Heart left ventricle (tissue), 16 donors: ENCODE results near the gene REV3L. TPM values are rescaled to one million over a fixed set of nuclear protein-coding genes. Genes with fewer than 3 reads are reported as not detected.
A peak's percentile ranks its signal among the peaks of the same experiment; 100 is the strongest.

Source experiments
- ATAC-seq, 4 donors: fragments of 200-7000 bp; cut with Tn5 transposase; one replicate each; pipeline ENCODE4 v1.9.1; 2020 to 2022; ENCODE audit warnings: moderate library complexity in 4 of 4, mild to moderate bottlenecking in 3 of 4, moderate number of reproducible peaks in 1 of 4
- DNase-seq, 5 donors: peaks; one replicate each; pipeline ENCODE4 v3.0.0-alpha.2; 2020
- H3K27ac ChIP-seq, 12 donors: fragments of 200-600 bp; sonication (generic) in 4 of 12; one replicate each; pipeline versions ENCODE4 v1.5.0 to v1.8.0; 2016 to 2022; ENCODE audit warnings: mild to moderate bottlenecking in 2 of 12
- H3K27me3 ChIP-seq, 9 donors: fragments of 200-600 bp; sonication (generic) in 2 of 9; one replicate each; pipeline versions ENCODE4 v1.5.1 to v1.8.0; 2016 to 2022; ENCODE audit warnings: mild to moderate bottlenecking in 3 of 9
- H3K36me3 ChIP-seq, 9 donors: fragments of 200-600 bp; sonication (generic) in 2 of 9; one replicate each; pipeline versions ENCODE4 v1.5.0 to v1.8.0; 2018 to 2022; ENCODE audit warnings: mild to moderate bottlenecking in 2 of 9
- H3K4me1 ChIP-seq, 12 donors: fragments of 200-600 bp; sonication (generic) in 4 of 12; one replicate each; pipeline versions ENCODE4 v1.5.0 to v1.8.0; 2016 to 2022; ENCODE audit warnings: mild to moderate bottlenecking in 3 of 12
- H3K4me3 ChIP-seq, 12 donors: fragments of 200-600 bp; sonication (generic) in 4 of 12; one replicate each; pipeline versions ENCODE4 v1.5.0 to v1.8.0; 2017 to 2022; ENCODE audit warnings: mild to moderate bottlenecking in 9 of 12, moderate library complexity in 4 of 12
- H3K9me3 ChIP-seq, 12 donors: fragments of 200-600 bp; sonication (generic) in 4 of 12; one replicate each; pipeline versions ENCODE4 v1.5.0 to v1.8.0; 2016 to 2022; ENCODE audit warnings: mild to moderate bottlenecking in 1 of 12
- POLR2A ChIP-seq, 2 donors: fragments of 450-650 bp; IDR thresholded peaks; one replicate each; pipeline ENCODE4 v1.6.1; 2017; ENCODE audit warnings: antibody characterized with exemption in 2 of 2, mild to moderate bottlenecking in 2 of 2, moderate library complexity in 2 of 2
- WGBS, 4 donors: extraction: QIAGEN DNeasy Blood & Tissue Kit in 2 of 4; methylation state at CpG; one replicate each; pipeline versions ENCODE4 v1.1.5 to v1.1.7; 2013 to 2018; 5-methylcytosine and 5-hydroxymethylcytosine counted together
- intact Hi-C, 10 donors: fragments of 100-400 bp; cut with DNase I; formaldehyde crosslinking; loops; one replicate each; pipeline versions ENCODE4 v1.11.1 to v1.14.2; 2022
- polyA plus RNA-seq, 2 donors: library from polyadenylated mRNA; stranded (reverse); fragments of 200-250 nt; gene quantifications; one replicate each; pipeline ENCODE4 v1.2.3, GENCODE V29; 2013
- total RNA-seq, 9 donors: library from RNA; depleted of rRNA in 2 of 9; stranded (reverse); fragments of >200 nt in 2 of 9; fragmentation: NEBNext Ultra II Directional in 3 of 9; extraction: Animal tissue kit (Norgen Biotek cat#: 25700) in 3 of 9; gene quantifications; one replicate each; pipeline versions ENCODE4 v1.1.0 to v1.2.4, GENCODE V29; 2016 to 2023
- TF ChIP-seq, protein P1 (sequence below), 12 donors: fragments of 200-600 bp; sonication (generic) in 4 of 12; IDR thresholded peaks; one replicate each; pipeline versions ENCODE4 v1.5.0 to v1.8.0; 2018 to 2022; ENCODE audit warnings: antibody characterized with exemption in 12 of 12, mild to moderate bottlenecking in 5 of 12
- donor health status: ischemic (EF 13 %, LVEDD 7.1; RV severe dilation, severe dysfunction).
- donor health status: healthy with polysubstance abuse.
- donor health status: DM: no; HTN: yes; CAD: no.
- donor health status: DM: no; HTN: no; CAD: no.
- donor health status: ischemic (EF 25% LVEDD 6.9; RV normal size, moderate dysfunction).
- donor health status: ischemic (EF 25% LVEDD 5.7; RV mildly dilated, moderate dysfunction).
- donor health status: healthy.
- donor health status: DM: yes; HTN: yes; CAD: no.
- donor health status: ischemic (EF 35%, LVEDD 5.7; RV mildly dilated, moderate dysfunction).
- donor health status: nonischemic (EF 11% LVEDD 7.7; RV severe dilation, severe dysfunction).
- donor health status: DM: yes; HTN: yes; CAD: no.
- donor health status: PGD.
- donor health status: ischemic (EF 29% LVEDD 5.4; RV normal size, mild dysfunction).
- donor health status: nonischemic (EF 23%, LVEDD 6.1; RV moderate dilation, normal function).

REV3L gene
- total and polyA plus RNA-seq, 11 donors, result 6.1 to 20.0 (median 13.0) TPM

DNA sequence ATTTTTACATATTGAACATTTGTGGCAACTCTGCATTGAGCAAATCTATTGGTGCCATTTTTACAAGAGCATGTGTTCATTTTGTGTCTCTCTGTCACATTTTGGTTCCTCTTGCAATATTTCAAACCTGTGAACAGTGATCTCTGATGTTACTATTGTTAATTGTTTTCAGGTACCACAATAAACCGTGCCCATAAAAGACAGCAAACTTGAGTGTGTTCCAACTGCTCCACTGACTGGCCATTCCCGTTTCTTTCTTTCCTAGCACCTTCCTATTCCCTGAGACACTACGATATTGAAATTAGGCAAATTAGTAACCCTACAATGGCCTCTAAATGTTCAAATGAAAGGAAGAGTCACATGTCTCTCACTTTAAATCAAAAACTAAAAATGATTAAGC, 79.6 kb downstream of the REV3L start:
- ATAC-seq, result no peak
- no peak for TF ChIP-seq POLR2A (IDR thresholded peaks at IDR 0.05)
- TF ChIP-seq, protein P1, sequence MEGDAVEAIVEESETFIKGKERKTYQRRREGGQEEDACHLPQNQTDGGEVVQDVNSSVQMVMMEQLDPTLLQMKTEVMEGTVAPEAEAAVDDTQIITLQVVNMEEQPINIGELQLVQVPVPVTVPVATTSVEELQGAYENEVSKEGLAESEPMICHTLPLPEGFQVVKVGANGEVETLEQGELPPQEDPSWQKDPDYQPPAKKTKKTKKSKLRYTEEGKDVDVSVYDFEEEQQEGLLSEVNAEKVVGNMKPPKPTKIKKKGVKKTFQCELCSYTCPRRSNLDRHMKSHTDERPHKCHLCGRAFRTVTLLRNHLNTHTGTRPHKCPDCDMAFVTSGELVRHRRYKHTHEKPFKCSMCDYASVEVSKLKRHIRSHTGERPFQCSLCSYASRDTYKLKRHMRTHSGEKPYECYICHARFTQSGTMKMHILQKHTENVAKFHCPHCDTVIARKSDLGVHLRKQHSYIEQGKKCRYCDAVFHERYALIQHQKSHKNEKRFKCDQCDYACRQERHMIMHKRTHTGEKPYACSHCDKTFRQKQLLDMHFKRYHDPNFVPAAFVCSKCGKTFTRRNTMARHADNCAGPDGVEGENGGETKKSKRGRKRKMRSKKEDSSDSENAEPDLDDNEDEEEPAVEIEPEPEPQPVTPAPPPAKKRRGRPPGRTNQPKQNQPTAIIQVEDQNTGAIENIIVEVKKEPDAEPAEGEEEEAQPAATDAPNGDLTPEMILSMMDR (IDR thresholded peaks at IDR 0.05), result no peak

GRCh38 chr6:111399626-111400025, 83.4 kb downstream of the REV3L start:
- peaks cover 0 to 69% (median 46%) of the 10 kb centered on the region in 9 donors for H3K36me3 ChIP-seq

More for the DNA sequence above, 79.6 kb downstream of the REV3L start:
- peaks cover 0 to 7% (median 0%) of the 10 kb centered on the region in 12 donors for H3K9me3 ChIP-seq
- H3K4me3 ChIP-seq, result no peak overlapping the region
- WGBS, 4 donors, result 88 to 94% (median 92%) methylated on average over 3 of the region's 3 CpGs
- H3K4me1 ChIP-seq, result peaks cover 0 to 15% (median 0%) of the 10 kb centered on the region in 12 donors
- peaks cover 0 to 75% (median 50%) of the 10 kb centered on the region in 9 donors for H3K36me3 ChIP-seq
- DNase-seq, result no peak
- H3K27me3 ChIP-seq, result no peaks in the 10 kb centered on the region
- H3K27ac ChIP-seq, result no peak overlapping the region
- intact Hi-C loops, result no loop called here

DNA sequence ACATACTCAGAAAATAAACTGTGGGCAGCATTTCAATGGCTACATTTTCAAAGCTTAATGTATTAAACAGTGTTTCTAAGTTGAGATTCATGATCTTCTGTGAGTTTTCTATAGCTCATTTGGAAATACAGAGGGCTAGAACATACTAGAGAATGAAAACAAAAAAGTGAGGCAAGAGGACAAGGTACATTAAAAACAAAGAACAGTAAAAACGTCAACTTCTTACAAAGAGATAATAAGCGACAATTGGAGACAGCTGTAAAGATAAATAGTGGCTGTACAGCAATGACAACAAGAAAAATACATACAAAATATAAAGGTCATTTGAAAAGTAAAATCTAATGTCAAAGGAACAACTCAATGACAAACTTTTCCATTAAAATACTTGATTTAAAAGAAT, 94.3 kb downstream of the REV3L start:
- no peaks in the 10 kb centered on the region for H3K27me3 ChIP-seq
- no peaks in the 10 kb centered on the region for H3K4me1 ChIP-seq
- intact Hi-C loops, result loop anchor here in 1 of 10 donors (10.0 kb wide), 1 partner anchor 86 kb away; no protein-coding TSS in a partner anchor
- DNase-seq (no peak), ATAC-seq (no peak)
- TF ChIP-seq, protein P1 (IDR thresholded peaks at IDR 0.05), result no peak
- no peak for TF ChIP-seq POLR2A (IDR thresholded peaks at IDR 0.05)
- H3K27ac ChIP-seq, result no peak overlapping the region
- peaks cover 0 to 100% (median 86%) of the 10 kb centered on the region in 9 donors for H3K36me3 ChIP-seq
- H3K9me3 ChIP-seq, result peaks cover 0 to 5% (median 0%) of the 10 kb centered on the region in 12 donors
- H3K4me3 ChIP-seq, result no peak overlapping the region
- WGBS, 4 donors, result 74 to 80% (median 79%) methylated on average over 2 of the region's 2 CpGs

More at GRCh38 chr6:111399626-111400025, 83.4 kb downstream of the REV3L start:
- DNase-seq (no peak), ATAC-seq (no peak)
- Histone ChIP-seq H3K27ac (no peak overlapping the region), H3K9me3 (peaks cover 0 to 7% (median 0%) of the 10 kb centered on the region in 12 donors), H3K4me1 (no peaks in the 10 kb centered on the region), H3K27me3 (no peaks in the 10 kb centered on the region), H3K4me3 (no peak overlapping the region)
- WGBS, 4 donors, result 78 to 86% (median 82%) methylated on average over 3 of the region's 3 CpGs
- intact Hi-C loops, result no loop called here
- no peak for TF ChIP-seq POLR2A (IDR thresholded peaks at IDR 0.05)

- DNase-seq (peak in 4 of 5 donors; percentile 13 to 56 (median 40)), ATAC-seq (peak; percentile 62 to 84 (median 75))
- no peak for TF ChIP-seq POLR2A (IDR thresholded peaks at IDR 0.05)
- TF ChIP-seq, protein P1 (IDR thresholded peaks at IDR 0.05), result no peak
- H3K9me3 ChIP-seq, result peaks cover 0 to 7% (median 0%) of the 10 kb centered on the region in 12 donors
- 61 to 66% (median 62%) methylated on average over 9 of the region's 9 CpGs for WGBS, 4 donors
- H3K4me3 ChIP-seq, result no peak overlapping the region
- H3K4me1 ChIP-seq, result peaks cover 0 to 8% (median 0%) of the 10 kb centered on the region in 12 donors
- H3K27me3 ChIP-seq, result no peaks in the 10 kb centered on the region
- H3K27ac ChIP-seq, result peak overlapping the region in 3 of 12 donors; percentile 28 to 33 (median 32)
- intact Hi-C loops, result loop anchor here in 1 of 10 donors (10.0 kb wide), 1 partner anchor 92 kb away; no protein-coding TSS in a partner anchor
- peaks cover 0 to 94% (median 74%) of the 10 kb centered on the region in 9 donors for H3K36me3 ChIP-seq
Measured at GRCh38 chr6:111382476-111383294, 100.3 kb downstream of the REV3L start.
